OCI-LY1 (cell line): Measurements from ENCODE around the gene CD93.

Experiments
- EZH2 ChIP-seq: fragments of 200-600 bp; sonication (generic), shearing (Covaris generic); IDR thresholded peaks from 2 replicates; pipeline ENCODE4 v1.8.0; 2017; ENCODE audit warnings: borderline replicate concordance, mixed run types, mild to moderate bottlenecking, antibody characterized with exemption, low read length, moderate library complexity, mixed read lengths
- TF ChIP-seq, protein P1 (sequence below): fragments of 200-600 bp; sonication (generic), shearing (Covaris generic); IDR thresholded peaks from 2 replicates; pipeline ENCODE4 v1.5.1; 2017; ENCODE audit warnings: mild to moderate bottlenecking, antibody characterized with exemption, low read length, moderate library complexity, mixed read lengths

DNA sequence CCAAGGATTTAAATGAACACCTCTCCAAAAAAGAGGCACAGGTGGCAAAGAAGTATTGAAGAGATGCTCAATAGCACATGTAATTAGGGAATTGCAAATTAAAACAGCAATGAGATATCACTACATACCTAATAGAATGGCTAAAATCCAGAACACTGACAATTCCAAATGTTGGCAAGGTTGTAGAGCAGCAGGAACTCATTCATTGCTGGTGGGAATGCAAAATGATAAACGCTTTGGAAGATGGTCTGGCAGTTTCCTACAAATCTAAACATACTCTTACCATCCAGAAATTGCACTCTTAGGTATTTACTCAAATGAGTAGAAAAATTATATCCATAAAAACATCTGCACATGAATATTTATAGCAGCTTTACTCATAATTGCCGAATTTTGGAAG, 17.0 kb downstream of the CD93 start:
- TF ChIP-seq, protein P1, sequence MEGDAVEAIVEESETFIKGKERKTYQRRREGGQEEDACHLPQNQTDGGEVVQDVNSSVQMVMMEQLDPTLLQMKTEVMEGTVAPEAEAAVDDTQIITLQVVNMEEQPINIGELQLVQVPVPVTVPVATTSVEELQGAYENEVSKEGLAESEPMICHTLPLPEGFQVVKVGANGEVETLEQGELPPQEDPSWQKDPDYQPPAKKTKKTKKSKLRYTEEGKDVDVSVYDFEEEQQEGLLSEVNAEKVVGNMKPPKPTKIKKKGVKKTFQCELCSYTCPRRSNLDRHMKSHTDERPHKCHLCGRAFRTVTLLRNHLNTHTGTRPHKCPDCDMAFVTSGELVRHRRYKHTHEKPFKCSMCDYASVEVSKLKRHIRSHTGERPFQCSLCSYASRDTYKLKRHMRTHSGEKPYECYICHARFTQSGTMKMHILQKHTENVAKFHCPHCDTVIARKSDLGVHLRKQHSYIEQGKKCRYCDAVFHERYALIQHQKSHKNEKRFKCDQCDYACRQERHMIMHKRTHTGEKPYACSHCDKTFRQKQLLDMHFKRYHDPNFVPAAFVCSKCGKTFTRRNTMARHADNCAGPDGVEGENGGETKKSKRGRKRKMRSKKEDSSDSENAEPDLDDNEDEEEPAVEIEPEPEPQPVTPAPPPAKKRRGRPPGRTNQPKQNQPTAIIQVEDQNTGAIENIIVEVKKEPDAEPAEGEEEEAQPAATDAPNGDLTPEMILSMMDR, result no peak
- TF ChIP-seq EZH2, result no peak
